Kidney tubule cell (primary cell): ENCODE results near the gene MAP3K3.
A peak's percentile ranks its signal among the peaks of the same experiment; 100 is the strongest.

Source experiments
- DNase-seq: peaks from one replicate; pipeline ENCODE4 v3.0.0-alpha.2; 2018; ENCODE audit warnings: low spot score

Gene MAP3K3

DNA sequence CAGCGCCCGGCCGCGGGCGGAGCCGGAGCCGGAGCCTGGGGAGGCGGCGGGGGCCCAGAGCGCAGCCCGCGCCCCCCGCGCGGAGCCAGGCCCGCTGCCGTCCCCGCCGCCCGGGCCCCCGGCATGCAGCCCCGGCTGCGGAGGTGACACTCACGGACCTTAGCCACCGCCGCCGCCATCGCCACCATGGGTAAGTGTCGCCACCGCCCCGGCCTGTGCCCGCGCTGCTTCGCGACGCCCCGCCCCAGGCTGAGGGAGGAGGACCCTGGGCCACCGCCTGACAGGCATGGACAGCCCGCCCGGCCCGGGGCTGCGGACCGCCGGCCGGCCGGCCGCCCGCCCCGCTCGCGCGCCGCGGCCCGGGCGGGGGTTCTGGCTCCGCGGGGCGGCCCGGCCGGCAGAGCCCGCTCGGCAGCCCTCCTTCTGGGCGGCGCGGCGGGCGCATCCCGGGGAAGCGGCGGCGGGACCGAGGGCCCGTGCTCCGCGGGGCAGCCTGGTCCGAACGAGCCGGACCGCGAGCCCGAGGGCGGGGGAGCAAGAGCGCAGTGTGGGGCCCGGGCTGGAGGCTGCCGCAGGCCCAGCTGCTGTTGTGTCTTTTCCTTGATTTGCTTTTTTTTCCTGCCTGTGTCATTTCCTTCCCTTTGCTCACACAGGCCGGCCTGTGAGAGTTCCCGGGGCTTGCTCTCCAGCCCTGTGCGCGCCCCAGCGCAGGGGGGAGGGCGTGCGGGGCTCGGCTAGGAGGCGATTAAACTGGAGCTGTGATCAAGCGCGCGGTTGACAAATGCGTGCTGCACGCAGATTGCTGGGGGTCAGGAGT is 565 bp downstream of the MAP3K3 start:
- DNase-seq: peak; percentile 64

DNA sequence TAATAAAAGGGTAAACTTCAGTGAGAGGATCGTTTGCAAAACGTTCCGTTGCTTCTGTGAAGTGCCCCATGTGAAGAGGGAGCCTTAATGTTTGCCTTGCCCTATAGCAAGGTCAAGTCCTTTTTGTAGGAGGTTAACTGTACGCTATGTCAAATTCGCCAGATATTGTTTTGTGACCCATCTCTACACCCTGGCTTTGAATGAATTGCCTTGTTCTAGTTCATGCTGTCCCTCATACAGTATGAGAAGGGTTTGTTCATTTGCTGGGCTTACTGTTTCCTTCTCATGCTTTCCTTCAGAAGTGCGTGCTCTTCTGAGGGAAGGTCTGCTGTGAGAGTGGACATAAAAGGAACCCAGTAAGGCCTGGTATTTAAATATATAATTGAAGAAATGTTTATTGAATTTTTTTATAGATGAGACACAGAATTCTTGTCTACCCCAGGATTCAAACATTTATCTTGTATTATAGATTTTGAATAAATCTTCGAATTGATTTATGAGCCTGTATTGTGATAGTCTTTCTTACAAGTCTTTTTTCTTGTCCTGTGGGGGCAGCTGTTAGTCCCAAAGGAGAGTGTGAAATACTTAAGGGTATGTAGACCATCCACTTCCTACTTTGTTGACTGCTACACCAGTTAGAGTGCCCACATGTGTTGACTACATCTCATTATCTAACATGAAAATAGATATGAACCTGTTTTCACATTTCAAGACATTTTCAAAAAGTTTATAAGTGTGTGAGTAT is 1.7 kb downstream of the MAP3K3 start:
- DNase-seq: no peak

DNA sequence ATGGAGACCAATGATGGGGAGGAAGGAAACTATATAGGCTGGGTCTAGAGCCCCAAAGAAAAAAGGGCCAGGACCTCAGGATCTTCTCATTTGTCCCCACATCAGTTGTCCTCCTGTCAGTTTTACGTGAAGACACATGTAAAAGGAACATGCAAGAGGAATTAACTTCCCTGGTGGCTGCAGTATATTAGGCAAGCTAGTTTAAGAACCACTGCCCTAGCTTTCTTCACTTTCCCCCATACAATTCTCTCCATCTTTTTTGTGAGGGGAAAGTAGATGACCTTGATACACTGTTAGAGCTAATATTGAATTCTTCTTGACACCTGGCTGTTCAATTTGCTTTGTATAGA is 2.3 kb downstream of the MAP3K3 start:
- DNase-seq: no peak

- DNase-seq: peak; percentile 38
Measured at GRCh38 chr17:63626551-63627180, 4.4 kb downstream of the MAP3K3 start.

- no peak for DNase-seq
Measured at GRCh38 chr17:63629627-63630026, 7.4 kb downstream of the MAP3K3 start.

DNA sequence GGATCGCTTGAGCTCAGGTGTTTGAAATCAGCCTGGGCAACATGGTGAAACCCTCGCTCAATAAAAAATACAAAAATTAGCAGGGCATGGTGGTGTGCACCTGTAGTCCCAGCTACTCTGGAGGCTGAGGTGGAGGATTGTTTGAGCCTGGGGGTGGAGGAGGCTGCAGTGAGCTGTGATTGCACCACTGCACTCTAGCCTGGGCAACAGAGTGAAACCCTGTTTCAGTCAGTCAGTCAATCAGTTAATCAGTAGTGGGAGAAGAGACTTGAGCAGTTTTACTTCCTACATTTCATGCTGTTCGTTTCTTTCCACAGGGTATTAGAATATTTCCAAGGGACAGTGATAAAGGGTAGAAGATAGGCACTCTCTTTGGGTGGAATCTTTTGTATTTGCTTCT is 8.8 kb downstream of the MAP3K3 start:
- DNase-seq: no peak

GRCh38 chr17:63631626-63632025 is 9.4 kb downstream of the MAP3K3 start:
- no peak for DNase-seq

DNA sequence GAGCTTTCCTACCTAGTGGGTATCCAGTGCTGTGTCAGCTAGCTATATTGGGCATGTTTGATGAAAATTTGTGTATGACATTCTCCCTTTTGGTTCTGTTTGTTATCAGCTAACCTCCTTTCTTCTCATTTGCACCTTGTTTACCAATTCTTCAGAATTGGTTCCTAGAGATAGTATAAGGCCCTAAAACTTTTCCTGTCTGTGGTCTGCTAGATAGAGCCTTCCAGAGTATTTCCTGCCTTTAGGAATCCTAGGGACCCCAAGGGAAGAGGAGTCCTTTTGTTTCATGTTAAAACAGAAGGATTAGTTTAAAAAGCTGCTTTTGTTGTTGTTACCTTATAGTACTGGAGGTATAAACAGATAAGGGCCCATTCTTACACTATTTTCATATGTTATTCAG is 11.5 kb downstream of the MAP3K3 start:
- DNase-seq: no peak

DNA sequence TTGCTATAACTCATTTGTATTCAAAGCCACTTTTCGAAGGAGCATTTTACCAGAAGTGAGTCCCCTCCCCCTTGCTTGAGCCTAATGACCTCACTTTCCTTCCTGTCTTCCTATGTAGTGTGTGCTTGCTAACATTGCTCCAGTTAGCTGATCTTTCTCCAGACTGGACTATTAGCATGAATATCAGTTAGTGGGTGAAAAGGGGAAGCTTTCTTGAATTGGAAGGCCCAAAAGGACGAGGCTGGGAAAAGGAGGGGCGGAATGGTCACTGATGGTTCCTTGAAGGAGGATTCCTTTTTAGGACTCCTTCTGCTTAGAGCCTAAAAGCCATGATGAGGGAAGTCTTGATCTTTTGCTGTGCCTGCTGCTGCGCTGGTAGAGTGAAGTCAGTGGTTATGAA is 11.9 kb downstream of the MAP3K3 start:
- DNase-seq: no peak

- DNase-seq: no peak
Measured at GRCh38 chr17:63634816-63635215, 12.6 kb downstream of the MAP3K3 start.

GRCh38 chr17:63635290-63635689 is 13.1 kb downstream of the MAP3K3 start:
- no peak for DNase-seq

DNA sequence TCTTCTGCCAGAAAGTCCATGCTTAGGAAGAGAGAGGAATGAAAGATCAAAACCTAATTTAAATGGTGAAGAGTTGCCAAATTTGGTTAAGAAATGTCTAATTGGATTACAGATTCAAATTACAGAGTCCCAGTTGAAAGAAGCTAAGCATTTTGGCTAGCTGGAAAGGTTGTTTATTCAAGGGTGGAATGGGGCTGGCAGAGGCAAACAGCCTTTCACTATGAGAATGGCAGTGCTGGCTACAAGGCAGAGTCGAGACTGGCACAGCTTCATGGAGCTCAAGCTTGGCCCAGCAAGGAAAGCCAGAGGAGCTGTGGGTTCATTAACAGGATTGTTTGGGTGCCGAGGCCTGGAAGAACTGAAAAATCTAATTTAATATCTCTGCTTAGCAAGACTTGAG is 13.6 kb downstream of the MAP3K3 start:
- no peak for DNase-seq

DNA sequence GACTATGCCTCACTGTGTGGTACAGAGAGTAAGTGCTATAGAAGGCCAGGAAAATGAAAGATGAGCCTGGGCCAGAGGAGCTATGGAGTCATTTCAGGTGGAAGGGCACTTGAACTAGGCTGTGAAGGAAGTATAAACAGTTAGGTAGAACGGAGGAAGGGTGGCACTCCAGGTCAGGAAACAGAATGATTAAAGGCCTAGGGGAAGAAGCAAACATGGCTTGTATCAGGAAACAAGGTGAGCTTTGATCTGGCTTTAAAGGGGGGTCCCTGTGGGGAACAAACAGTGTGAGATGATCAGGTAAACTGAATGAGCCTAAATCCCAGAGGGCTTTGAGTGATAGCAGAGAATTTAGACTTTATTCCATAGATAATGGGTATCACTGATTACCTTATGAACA is 16.9 kb downstream of the MAP3K3 start:
- no peak for DNase-seq

DNA sequence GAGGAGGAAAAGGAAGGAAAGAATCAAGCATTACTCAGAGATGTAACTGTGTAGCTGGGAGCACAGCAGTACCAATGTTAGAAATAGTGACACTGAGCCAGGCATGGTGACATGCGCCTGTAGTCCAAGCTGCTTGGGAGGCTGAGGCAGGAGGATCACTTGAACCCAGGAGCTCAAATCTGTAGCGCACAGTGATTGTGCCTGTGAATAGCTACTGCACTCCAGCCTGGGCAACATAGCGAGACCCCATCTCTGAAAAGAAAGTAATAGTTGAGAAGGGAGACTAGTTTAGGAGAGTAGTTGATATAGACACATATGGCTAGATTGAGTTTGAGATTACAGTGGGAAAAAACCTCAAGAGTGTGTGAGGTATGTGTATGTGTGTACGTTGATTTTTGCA is 17.8 kb downstream of the MAP3K3 start:
- no peak for DNase-seq

DNA sequence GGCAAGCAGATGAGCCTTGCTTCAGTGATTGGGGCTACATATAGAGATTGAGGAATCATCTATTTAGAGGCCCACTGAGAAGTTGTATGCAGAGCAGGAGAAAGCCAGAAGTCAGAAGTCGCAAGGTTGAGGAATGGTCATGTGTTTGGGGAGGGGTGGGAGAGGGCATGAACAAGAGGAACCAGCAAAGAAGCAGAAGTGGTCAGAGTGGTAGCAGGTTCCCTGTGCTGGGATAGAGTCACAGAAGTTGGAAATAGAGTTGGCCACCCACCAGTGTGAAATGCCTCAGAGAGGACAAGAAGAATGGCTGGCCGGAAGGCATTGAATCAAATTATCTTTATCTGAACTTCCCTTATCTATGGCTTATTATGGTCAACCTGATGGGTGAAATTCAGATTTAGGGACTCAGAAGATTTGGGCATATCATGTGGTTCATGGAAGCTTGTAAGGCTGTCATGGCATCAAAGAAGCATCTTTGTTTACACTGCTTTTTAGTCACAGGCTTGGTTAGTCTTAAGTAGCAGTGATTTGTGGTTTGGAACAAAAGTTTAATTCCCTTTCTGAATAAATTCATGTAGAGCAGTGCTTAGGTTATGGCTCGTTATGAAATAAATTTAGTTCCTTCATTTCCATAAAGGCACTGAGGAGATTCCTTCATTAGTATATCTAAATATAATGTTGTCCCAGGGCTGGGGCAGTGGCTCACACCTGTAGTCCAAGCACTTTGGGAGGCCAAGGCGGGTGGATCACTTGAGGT is 19.7 kb downstream of the MAP3K3 start:
- no peak for DNase-seq

- no peak for DNase-seq
Measured at GRCh38 chr17:63644846-63645245, 22.6 kb downstream of the MAP3K3 start.

DNA sequence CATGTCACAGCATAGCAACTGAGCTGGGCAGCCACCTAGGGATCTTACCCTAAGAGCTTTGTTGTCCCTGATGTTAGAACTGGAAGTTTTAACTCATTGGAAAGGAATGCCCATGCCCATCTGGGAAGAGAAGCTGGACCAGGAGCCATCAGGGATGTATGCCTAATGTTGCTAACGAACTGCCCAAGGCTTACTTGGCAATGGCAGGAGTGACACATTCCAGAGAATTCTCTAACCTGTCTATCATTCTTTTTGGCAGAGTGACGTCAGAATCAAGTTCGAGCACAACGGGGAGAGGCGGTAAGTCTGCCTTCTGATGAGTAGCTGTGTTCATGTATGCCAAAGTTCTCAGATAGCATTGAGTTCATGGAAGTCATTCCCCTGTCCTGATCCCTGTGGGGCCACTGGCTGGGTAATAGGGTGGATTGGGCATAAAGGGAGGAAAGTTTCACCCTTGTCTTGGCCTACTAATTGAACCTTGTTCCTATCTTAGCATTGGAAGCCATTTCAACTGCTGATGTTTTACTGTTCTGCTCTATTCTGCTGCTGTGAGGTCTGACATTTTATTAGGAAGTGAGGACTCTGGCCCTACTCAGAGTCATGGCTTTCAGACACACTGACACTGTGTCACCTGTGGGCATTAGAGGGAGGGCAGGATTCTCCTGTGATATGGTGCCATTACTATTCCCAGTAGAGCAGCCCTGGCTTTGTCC is 23.7 kb downstream of the MAP3K3 start:
- peak; percentile 45 for DNase-seq

DNA sequence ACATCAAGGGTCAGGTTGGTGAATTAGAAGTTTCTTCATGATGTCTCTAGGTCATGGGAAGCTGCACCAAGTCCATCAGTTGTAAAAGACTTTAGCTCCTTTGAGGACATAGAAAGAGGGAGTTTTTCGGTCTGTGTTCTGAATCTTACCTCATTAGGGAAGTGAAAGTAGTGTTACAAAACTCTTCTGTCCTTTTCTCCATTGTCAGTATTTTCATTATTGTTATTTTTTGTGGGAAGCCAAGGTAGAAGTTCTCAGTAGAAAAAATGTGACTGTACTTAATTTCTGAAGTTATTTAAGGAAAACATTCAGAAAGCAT is 24.2 kb downstream of the MAP3K3 start:
- no peak for DNase-seq

DNA sequence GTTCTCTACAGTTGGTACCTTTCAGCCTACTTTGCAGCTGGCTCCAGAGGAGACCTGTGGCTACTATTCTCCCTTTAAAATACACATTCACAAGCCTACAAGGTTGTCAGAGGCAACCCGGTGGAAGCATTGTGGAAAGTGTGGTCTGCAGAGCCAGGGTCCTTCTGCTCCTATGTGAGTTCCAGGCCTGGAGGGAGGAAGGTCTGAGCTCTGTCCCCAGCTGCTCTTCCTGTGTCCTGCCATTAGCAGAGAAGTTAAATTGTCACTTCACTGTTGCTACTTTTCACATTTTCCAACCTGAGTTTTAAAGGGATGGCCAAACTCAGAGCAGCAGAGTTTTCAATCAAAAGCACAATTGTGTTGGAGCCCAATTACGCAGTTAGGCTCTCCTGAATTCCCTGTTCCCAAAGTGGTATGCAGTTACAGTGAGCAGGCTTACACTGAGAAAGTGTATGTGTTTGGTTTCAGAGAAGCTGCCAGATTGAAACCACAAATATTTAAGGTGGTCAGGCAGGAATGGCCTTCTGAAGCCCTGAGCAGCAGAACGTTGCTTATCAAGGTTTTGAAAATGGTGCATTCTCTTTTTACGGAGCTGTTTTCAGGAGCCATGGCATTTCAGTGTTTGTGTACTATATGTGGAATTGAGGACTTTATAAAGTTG is 25.0 kb downstream of the MAP3K3 start:
- DNase-seq: peak; percentile 52

DNA sequence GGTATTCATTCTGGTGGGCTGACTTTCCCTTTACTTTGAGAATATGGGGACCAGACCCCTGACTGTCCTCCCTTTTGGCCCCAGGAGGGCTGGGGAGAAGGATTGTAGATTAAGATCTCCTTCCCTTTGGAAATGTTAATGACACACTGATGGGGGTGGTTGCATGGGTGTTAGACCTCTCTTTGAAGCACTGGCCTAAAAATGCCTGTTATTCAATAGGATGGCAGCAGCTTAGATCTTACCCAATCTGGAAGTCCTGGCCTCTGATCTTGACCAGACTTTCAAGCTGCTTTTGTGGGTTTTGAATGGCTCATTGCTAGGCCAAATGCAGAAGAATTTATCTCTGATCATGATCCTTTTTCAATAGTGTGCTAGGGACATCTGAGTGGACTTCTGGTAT is 25.7 kb downstream of the MAP3K3 start:
- DNase-seq: no peak

DNA sequence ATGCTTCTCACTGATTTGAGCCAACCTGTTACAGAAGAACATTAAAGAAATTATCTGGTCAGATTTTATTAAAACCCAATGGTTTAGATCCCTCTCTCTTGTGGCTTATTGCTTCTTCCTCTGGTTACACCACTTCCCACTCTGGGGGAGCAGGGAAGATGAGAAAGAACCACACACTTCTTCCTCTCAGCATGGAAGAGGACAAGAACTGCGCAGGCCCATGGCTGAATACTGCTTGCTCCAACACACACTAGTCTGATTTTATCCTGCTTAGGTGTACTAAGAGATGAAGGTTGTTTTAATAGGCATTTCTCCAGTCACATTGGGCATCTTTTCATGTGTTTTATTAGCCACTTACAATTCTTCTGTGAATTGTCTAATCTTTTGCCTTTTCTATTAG is 27.6 kb downstream of the MAP3K3 start:
- DNase-seq: no peak
